Kidney (tissue), 14 donors: ENCODE data around the gene PRAC2. TPM values are rescaled to one million over a fixed set of nuclear protein-coding genes. Genes with fewer than 3 reads are reported as not detected.

Source experiments
- DNase-seq, 5 donors: peaks; one replicate each; pipeline ENCODE4 v3.0.0-alpha.2; 2013 to 2020
- FAIRE-seq: peaks from 2 replicates; lab custom pipeline; 2012; peaks lifted over from hg19 to GRCh38; lab: Jason Lieb, UNC
- H3K27ac ChIP-seq, 2 donors: one replicate each; pipeline ENCODE4 v1.7.0; 2013; ENCODE audit warnings: low read depth in 2 of 2, low read length in 2 of 2, inconsistent platforms in 1 of 2
- H3K27me3 ChIP-seq: one replicate; pipeline ENCODE4 v1.7.1; 2013; ENCODE audit warnings: low read length, inconsistent platforms; ENCODE audit not compliant: control insufficient read depth, insufficient read depth
- H3K36me3 ChIP-seq, 3 donors: one replicate each; pipeline versions ENCODE4 v1.7.0 to v1.7.1; 2013; ENCODE audit warnings: low read length in 3 of 3, control low read depth in 1 of 3, inconsistent platforms in 1 of 3; ENCODE audit not compliant: insufficient read depth in 3 of 3, control insufficient read depth in 2 of 3
- H3K4me1 ChIP-seq, 3 donors: one replicate each; pipeline versions ENCODE4 v1.7.0 to v1.7.1; 2013; ENCODE audit warnings: low read length in 3 of 3, inconsistent platforms in 1 of 3, low read depth in 1 of 3; ENCODE audit not compliant: control insufficient read depth in 2 of 3, insufficient read depth in 2 of 3
- H3K4me3 ChIP-seq, 3 donors: one replicate each; pipeline versions ENCODE4 v1.7.0 to v1.8.1; 2013; ENCODE audit warnings: low read length in 3 of 3, control low read depth in 1 of 3, inconsistent platforms in 1 of 3
- H3K9ac ChIP-seq, 3 donors: one replicate each; pipeline versions ENCODE4 v1.7.0 to v1.7.1; 2013; ENCODE audit warnings: low read length in 3 of 3, control low read depth in 1 of 3, inconsistent platforms in 1 of 3
- H3K9me3 ChIP-seq, 3 donors: one replicate each; pipeline versions ENCODE4 v1.7.0 to v1.7.1; 2013; ENCODE audit warnings: low read length in 3 of 3, control low read depth in 1 of 3, inconsistent platforms in 1 of 3; ENCODE audit not compliant: control insufficient read depth in 2 of 3, insufficient read depth in 1 of 3
- intact Hi-C: fragments of 100-400 bp; cut with DNase I; formaldehyde crosslinking; loops from one replicate; pipeline ENCODE4 v1.11.1; 2022
- polyA plus RNA-seq: library from polyadenylated mRNA; stranded (reverse); fragments of 350-450 nt; fragmentation: Illumina TruSeq; extraction: RNeasy Lipid Tissue Mini Kit (QIAGEN cat#74804); gene quantifications from one replicate; pipeline ENCODE4 v1.2.3, GENCODE V29; 2014; ENCODE audit warnings: low read depth, low replicate concordance; ENCODE audit not compliant: insufficient read depth
- total RNA-seq: library from RNA; stranded (reverse); fragmentation: NEBNext Ultra II Directional; extraction: Animal tissue kit (Norgen Biotek cat#: 25700); gene quantifications from one replicate; pipeline ENCODE4 v1.2.1, GENCODE V29; 2021
- TF ChIP-seq, protein P1 (sequence below): IDR thresholded peaks from 3 replicates; pipeline ENCODE4 v1.5.1; 2012; ENCODE audit warnings: mild to moderate bottlenecking, moderate library complexity, borderline replicate concordance; ENCODE audit not compliant: insufficient read depth; ENCODE audit errors: extremely low read depth
- donor health status: control.
- donor health status: control.
- donor health status: control.
- donor health status: control.
- donor health status: control.
- donor health status: DM: yes; HTN: yes; CAD: no.
- donor health status: Normal renal cell carcinoma (clear cell type).

The PRAC2 gene
- total and polyA plus RNA-seq, 2 donors from 2014 or later = not detected

DNA sequence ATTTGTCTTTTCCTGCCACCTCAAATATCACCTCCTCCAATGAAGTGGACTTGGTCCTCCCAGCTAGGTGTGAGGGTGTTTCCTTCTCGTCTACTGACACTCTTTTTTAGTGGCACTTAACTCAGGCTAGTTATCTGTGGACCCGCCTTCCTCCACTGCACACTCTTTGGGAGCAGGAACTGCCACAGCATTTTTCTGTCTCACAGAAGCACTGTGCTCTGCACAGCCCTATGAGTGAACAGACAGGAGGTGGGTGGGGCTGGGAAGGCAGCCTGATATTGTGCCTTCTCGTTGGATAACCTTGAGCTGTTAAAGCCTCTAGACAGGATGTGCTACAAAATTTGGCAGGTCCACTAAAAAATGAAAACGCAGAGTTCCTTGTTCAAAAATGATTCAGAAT, 37.4 kb downstream of the PRAC2 start:
- TF ChIP-seq, protein P1, sequence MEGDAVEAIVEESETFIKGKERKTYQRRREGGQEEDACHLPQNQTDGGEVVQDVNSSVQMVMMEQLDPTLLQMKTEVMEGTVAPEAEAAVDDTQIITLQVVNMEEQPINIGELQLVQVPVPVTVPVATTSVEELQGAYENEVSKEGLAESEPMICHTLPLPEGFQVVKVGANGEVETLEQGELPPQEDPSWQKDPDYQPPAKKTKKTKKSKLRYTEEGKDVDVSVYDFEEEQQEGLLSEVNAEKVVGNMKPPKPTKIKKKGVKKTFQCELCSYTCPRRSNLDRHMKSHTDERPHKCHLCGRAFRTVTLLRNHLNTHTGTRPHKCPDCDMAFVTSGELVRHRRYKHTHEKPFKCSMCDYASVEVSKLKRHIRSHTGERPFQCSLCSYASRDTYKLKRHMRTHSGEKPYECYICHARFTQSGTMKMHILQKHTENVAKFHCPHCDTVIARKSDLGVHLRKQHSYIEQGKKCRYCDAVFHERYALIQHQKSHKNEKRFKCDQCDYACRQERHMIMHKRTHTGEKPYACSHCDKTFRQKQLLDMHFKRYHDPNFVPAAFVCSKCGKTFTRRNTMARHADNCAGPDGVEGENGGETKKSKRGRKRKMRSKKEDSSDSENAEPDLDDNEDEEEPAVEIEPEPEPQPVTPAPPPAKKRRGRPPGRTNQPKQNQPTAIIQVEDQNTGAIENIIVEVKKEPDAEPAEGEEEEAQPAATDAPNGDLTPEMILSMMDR = no peak
- Histone ChIP-seq H3K9ac (no peak overlapping the region), H3K27ac (no peak overlapping the region), H3K36me3 (no peaks in the 10 kb centered on the region), H3K4me1 (no peaks in the 10 kb centered on the region), H3K4me3 (no peak overlapping the region), H3K9me3 (no peaks in the 10 kb centered on the region), H3K27me3 (peaks cover 23% of the 10 kb centered on the region)
- peak in 1 of 5 donors; percentile 3 for DNase-seq
- no peak for FAIRE-seq
- intact Hi-C loops = no loop called here

DNA sequence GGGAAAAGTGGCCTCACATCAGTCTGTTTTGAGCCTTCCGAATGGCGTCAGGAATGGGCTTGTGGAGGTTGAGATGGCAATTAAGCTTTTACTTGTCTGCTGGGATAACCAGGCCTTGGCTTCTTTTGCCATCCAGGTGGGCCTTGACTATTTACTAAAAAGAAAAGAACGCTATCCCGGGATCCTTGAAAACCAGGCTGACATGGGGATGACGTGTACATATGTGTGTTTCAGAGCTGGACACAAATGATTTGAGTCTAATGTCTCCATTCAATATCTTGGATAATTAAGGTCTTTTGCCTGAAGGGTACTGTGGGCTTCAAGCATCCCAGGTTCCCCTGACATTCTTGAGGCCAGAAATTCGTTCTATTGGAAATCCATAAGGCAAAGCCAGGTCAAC, 38.1 kb downstream of the PRAC2 start:
- TF ChIP-seq, protein P1 = no peak
- FAIRE-seq = no peak
- H3K36me3 ChIP-seq = no peaks in the 10 kb centered on the region

DNA sequence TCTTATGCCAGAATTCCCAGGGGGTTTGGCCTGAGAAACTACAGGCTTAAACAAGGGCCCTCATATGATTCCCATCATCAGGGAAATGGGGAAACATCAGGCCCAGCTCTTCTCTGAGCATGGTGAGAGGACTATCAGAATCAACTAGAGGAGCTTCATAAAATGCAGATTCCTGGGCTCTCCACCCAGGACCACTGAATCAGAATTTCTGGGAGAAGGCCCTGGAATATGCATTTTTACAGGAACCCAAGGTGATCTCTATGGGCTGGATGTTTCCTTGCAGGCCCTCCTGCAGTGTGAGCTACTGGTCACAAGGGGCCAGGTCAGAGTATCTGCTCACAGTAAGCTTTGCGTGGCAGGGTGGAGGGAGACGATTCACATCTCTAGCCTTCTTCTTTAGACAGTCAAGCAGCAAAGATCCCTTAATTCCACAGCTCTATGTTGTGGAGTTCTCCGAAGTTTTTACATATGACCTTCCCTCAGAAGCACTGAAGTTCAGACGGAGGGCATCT, 44.3 kb downstream of the PRAC2 start:
- no peak for FAIRE-seq
- no peak overlapping the region for H3K4me3 ChIP-seq
- H3K27ac ChIP-seq = no peak overlapping the region
- H3K4me1 ChIP-seq = no peaks in the 10 kb centered on the region
- H3K27me3 ChIP-seq = peaks cover 2% of the 10 kb centered on the region
- intact Hi-C loops = no loop called here
- H3K9me3 ChIP-seq = no peaks in the 10 kb centered on the region
- DNase-seq = peak in 1 of 5 donors; percentile 8
- no peaks in the 10 kb centered on the region for H3K36me3 ChIP-seq
- TF ChIP-seq, protein P1 = no peak
- H3K9ac ChIP-seq = no peak overlapping the region

More for the DNA sequence above, 38.1 kb downstream of the PRAC2 start:
- no peaks in the 10 kb centered on the region for H3K9me3 ChIP-seq
- no peak overlapping the region for H3K9ac ChIP-seq
- H3K4me3 ChIP-seq = no peak overlapping the region
- intact Hi-C loops = no loop called here
- H3K4me1 ChIP-seq = no peaks in the 10 kb centered on the region
- H3K27me3 ChIP-seq = peaks cover 16% of the 10 kb centered on the region
- no peak for DNase-seq
- no peak overlapping the region for H3K27ac ChIP-seq
